Trophoblast cell (in vitro differentiated cells and primary cell): ENCODE data around the gene LDB2.

ENCODE experiments used
- DNase-seq, 2 donors: peaks; one replicate each; pipeline ENCODE4 v3.0.0-alpha.2; 2016
- H2AFZ ChIP-seq: 2 replicates; pipeline ENCODE4 v1.6.1; 2013; ENCODE audit warnings: low read length, moderate library complexity, mild to moderate bottlenecking; ENCODE audit not compliant: insufficient read depth, poor library complexity
- H2AK5ac ChIP-seq: 2 replicates; pipeline ENCODE4 v1.6.1; 2013; ENCODE audit warnings: mild to moderate bottlenecking, low read length
- H2BK120ac ChIP-seq: 2 replicates; pipeline ENCODE4 v1.6.1; 2013; ENCODE audit warnings: low read length, mild to moderate bottlenecking, moderate library complexity; ENCODE audit not compliant: insufficient read depth, poor library complexity
- H2BK12ac ChIP-seq: 2 replicates; pipeline ENCODE4 v1.6.1; 2013; ENCODE audit warnings: mild to moderate bottlenecking, low read length, moderate library complexity
- H2BK5ac ChIP-seq: 2 replicates; pipeline ENCODE4 v1.6.1; 2013; ENCODE audit warnings: low read length, low read depth, moderate library complexity, mild to moderate bottlenecking; ENCODE audit not compliant: poor library complexity
- H3K14ac ChIP-seq: 2 replicates; pipeline ENCODE4 v1.6.1; 2013; ENCODE audit warnings: mild to moderate bottlenecking, low read length
- H3K18ac ChIP-seq: 2 replicates; pipeline ENCODE4 v1.6.1; 2013; ENCODE audit warnings: mild to moderate bottlenecking, low read length
- H3K23ac ChIP-seq: 2 replicates; pipeline ENCODE4 v1.6.1; 2013; ENCODE audit warnings: low read length
- H3K27ac ChIP-seq: 2 replicates; pipeline ENCODE4 v1.5.1; 2013; ENCODE audit warnings: low read depth, mild to moderate bottlenecking, inconsistent platforms, low read length, moderate library complexity
- H3K27me3 ChIP-seq: 2 replicates; pipeline ENCODE4 v1.6.1; 2013; ENCODE audit warnings: inconsistent platforms, mild to moderate bottlenecking, low read length, moderate library complexity; ENCODE audit not compliant: insufficient read depth
- H3K36me3 ChIP-seq, 2 experiments: 1 replicate in 1 of 2; 2 replicates in 1 of 2; pipeline ENCODE4 v1.6.1; 2013; ENCODE audit warnings: low read length in 2 of 2, mild to moderate bottlenecking in 2 of 2, moderate library complexity in 1 of 2; ENCODE audit not compliant: insufficient read depth in 2 of 2, control insufficient read depth in 1 of 2
- H3K4ac ChIP-seq: 2 replicates; pipeline ENCODE4 v1.6.1; 2013; ENCODE audit warnings: low read depth, mild to moderate bottlenecking, low read length, moderate library complexity
- H3K4me1 ChIP-seq, 2 experiments: 1 replicate in 1 of 2; 2 replicates in 1 of 2; pipeline ENCODE4 v1.6.1; 2013; ENCODE audit warnings: low read length in 2 of 2, mild to moderate bottlenecking in 2 of 2, moderate library complexity in 1 of 2; ENCODE audit not compliant: insufficient read depth in 2 of 2, control insufficient read depth in 1 of 2
- H3K4me2 ChIP-seq: 2 replicates; pipeline ENCODE4 v1.6.1; 2013; ENCODE audit warnings: inconsistent platforms, mild to moderate bottlenecking, low read length, moderate library complexity
- H3K4me3 ChIP-seq: 2 replicates; pipeline ENCODE4 v1.5.1; 2013; ENCODE audit warnings: mild to moderate bottlenecking, low read depth, low read length, inconsistent platforms
- H3K79me1 ChIP-seq: one replicate; pipeline ENCODE4 v1.6.1; 2013; ENCODE audit warnings: low read length
- H3K79me2 ChIP-seq: 2 replicates; pipeline ENCODE4 v1.6.1; 2013; ENCODE audit warnings: low read length, mild to moderate bottlenecking; ENCODE audit not compliant: control insufficient read depth, insufficient read depth, poor library complexity
- H3K9ac ChIP-seq: 2 replicates; pipeline ENCODE4 v1.6.1; 2013; ENCODE audit warnings: mild to moderate bottlenecking, low read length
- H3K9me3 ChIP-seq: 2 replicates; pipeline ENCODE4 v1.6.1; 2013; ENCODE audit warnings: low read depth, mild to moderate bottlenecking, control low read depth, inconsistent platforms, low read length; ENCODE audit not compliant: insufficient read depth
- H4K12ac ChIP-seq: 2 replicates; pipeline ENCODE4 v1.6.1; 2013; ENCODE audit warnings: low read depth, mild to moderate bottlenecking, low read length, moderate library complexity
- H4K8ac ChIP-seq: 2 replicates; pipeline ENCODE4 v1.6.1; 2013; ENCODE audit warnings: low read depth, mild to moderate bottlenecking, low read length, moderate library complexity
- H4K91ac ChIP-seq: one replicate; pipeline ENCODE4 v1.6.1; 2013; ENCODE audit warnings: low read depth, mild to moderate bottlenecking, low read length, moderate library complexity
- WGBS: extraction: QIAGEN DNeasy Blood & Tissue Kit; methylation state at CpG from one replicate; pipeline ENCODE4 v1.1.7; 2013; ENCODE audit warnings: missing lambda C conversion rate; ENCODE audit not compliant: insufficient read length, insufficient coverage; ENCODE audit errors: extremely low coverage; 5-methylcytosine and 5-hydroxymethylcytosine counted together

Gene LDB2

DNA sequence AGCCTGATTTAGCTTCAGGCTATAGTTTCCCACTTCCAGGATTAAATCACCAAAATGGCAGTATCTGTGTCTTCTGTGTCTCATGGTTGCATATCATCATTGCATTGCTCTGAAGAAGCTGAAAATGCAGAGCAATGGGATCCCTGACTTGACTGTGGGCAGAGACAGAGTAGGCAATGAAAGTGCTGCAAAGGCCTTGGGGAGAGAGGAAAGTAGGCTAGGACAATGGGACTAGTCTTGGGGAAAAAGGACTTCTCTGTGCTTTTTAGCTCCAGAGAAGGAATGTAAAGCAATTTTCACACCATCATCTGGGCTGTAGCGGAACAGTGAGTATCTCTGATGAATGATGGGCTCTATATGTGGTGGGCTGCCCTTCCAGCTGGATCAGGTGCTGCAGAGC lies 202.5 kb downstream of the LDB2 start:
- no peak overlapping the region for H2BK120ac ChIP-seq
- H3K9me3 ChIP-seq: no peaks in the 10 kb centered on the region
- no peaks in the 10 kb centered on the region for H3K79me1 ChIP-seq
- H2BK12ac ChIP-seq: no peak overlapping the region
- no peak overlapping the region for H4K8ac ChIP-seq
- no peak overlapping the region for H3K14ac ChIP-seq
- no CpG with 5 or more reads among the region's 1 CpG for WGBS
- H3K4me1 ChIP-seq: peaks cover 5 to 12% of the 10 kb centered on the region in 2 experiments
- no peak overlapping the region for H3K4me2 ChIP-seq
- no peak for DNase-seq
- no peak overlapping the region for H4K91ac ChIP-seq
- no peak overlapping the region for H2BK5ac ChIP-seq
- H3K27ac ChIP-seq: no peak overlapping the region
- H2AFZ ChIP-seq: no peak overlapping the region
- H3K27me3 ChIP-seq: no peaks in the 10 kb centered on the region
- no peaks in the 10 kb centered on the region for H3K79me2 ChIP-seq
- no peak overlapping the region for H2AK5ac ChIP-seq
- no peaks in the 10 kb centered on the region for H3K36me3 ChIP-seq
- no peak overlapping the region for H3K9ac ChIP-seq
- H3K23ac ChIP-seq: no peak overlapping the region
- no peak overlapping the region for H3K4ac ChIP-seq
- no peak overlapping the region for H4K12ac ChIP-seq
- H3K4me3 ChIP-seq: no peak overlapping the region
- no peak overlapping the region for H3K18ac ChIP-seq

DNA sequence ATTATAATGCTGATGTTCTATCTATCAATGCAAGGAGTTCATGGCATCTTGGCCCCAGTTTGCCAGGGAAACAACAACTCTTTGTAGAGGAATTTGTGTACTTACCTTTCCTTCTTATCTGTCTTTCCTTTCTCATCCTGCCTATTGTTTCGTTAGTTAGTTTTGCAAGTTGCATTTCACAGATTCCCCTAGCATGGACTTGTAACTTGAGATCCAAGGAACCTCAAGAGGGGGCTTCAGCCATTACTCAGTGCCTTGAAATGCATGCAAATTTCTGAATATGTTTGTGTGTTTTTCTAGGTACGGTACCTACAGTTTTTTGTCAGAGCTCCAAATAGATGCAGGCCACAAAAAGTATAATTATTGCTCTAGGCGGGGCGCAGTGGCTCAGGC lies 203.6 kb downstream of the LDB2 start:
- H3K4ac ChIP-seq: no peak overlapping the region
- peaks cover 5 to 12% of the 10 kb centered on the region in 2 experiments for H3K4me1 ChIP-seq
- no peak overlapping the region for H2AFZ ChIP-seq
- H3K27me3 ChIP-seq: no peaks in the 10 kb centered on the region
- H3K79me1 ChIP-seq: no peaks in the 10 kb centered on the region
- H3K14ac ChIP-seq: no peak overlapping the region
- no peak overlapping the region for H3K23ac ChIP-seq
- no peak overlapping the region for H3K18ac ChIP-seq
- no peak overlapping the region for H2AK5ac ChIP-seq
- no peak overlapping the region for H3K4me3 ChIP-seq
- H3K79me2 ChIP-seq: no peaks in the 10 kb centered on the region
- no peak overlapping the region for H2BK5ac ChIP-seq
- no peak overlapping the region for H4K91ac ChIP-seq
- no peak overlapping the region for H2BK120ac ChIP-seq
- H4K8ac ChIP-seq: no peak overlapping the region
- H3K9ac ChIP-seq: no peak overlapping the region
- H2BK12ac ChIP-seq: no peak overlapping the region
- H3K9me3 ChIP-seq: no peaks in the 10 kb centered on the region
- WGBS: no CpG with 5 or more reads among the region's 4 CpGs
- no peaks in the 10 kb centered on the region for H3K36me3 ChIP-seq
- H3K27ac ChIP-seq: peak overlapping the region; percentile 23
- no peak overlapping the region for H3K4me2 ChIP-seq
- H4K12ac ChIP-seq: no peak overlapping the region
- DNase-seq: no peak

DNA sequence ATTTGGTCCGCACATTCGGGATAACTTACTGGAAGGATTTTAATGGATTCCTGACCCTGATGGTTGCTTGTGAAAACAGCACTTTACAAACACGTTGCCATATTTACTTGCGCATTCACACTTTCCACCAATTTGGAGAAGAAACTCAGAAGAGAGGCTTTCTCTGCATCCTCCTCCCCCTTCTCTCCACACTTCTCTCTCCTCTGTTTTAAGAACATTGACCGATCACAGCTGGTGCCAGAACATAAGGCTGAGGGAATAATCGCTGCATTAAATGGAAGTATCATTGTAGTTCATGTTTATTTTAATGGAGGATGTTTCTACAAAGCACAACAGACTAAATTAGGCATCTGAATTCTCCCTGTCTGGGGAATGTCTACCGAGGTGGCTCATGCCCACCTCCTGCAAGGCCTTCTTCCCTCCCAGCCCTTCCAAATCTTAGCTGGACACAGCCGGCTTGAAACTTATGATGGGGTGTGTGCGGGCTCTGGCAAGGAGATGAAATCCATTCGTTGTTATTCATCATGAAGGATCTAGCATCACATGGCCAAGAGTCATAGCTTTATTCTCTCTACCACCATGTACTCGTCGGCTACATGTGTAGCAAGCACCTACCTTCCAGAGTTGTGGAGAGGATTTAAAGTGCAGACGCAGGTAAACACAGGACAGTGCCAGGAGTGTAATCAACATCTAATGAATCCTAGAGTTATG lies 204.1 kb downstream of the LDB2 start:
- Histone ChIP-seq H3K14ac (no peak overlapping the region), H3K36me3 (no peaks in the 10 kb centered on the region), H3K9ac (no peak overlapping the region), H3K4me1 (peaks cover 5 to 12% of the 10 kb centered on the region in 2 experiments), H3K27ac (no peak overlapping the region), H4K8ac (no peak overlapping the region), H2BK12ac (no peak overlapping the region), H2BK120ac (peak overlapping the region; percentile 33), H3K9me3 (no peaks in the 10 kb centered on the region), H3K27me3 (no peaks in the 10 kb centered on the region), H3K4ac (no peak overlapping the region), H2AK5ac (no peak overlapping the region), H4K91ac (no peak overlapping the region), H3K23ac (no peak overlapping the region), H3K79me1 (no peaks in the 10 kb centered on the region), H4K12ac (no peak overlapping the region), H3K4me2 (no peak overlapping the region), H3K18ac (no peak overlapping the region), H3K4me3 (no peak overlapping the region), H2AFZ (no peak overlapping the region), H3K79me2 (no peaks in the 10 kb centered on the region), H2BK5ac (no peak overlapping the region)
- DNase-seq: no peak
- WGBS: no CpG with 5 or more reads among the region's 13 CpGs

DNA sequence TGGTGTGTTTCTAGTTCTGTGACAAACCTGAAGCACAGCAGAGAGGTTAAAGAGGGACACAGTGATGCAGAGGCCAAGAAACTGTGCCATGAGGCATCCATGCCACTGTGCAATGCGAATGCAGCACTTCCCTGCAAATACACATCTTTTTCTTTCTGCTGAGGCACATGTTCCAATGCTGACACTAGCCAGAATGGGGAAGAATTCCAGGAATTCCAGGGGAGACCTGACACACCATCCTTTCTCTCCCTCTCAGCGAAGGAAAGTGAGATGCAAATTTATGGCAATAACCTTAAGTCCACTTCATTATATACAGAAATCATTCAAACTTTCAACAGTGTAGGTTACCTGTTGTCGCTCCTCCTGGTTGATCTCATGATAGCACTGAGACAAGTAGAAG lies 204.8 kb downstream of the LDB2 start:
- Histone ChIP-seq H3K27ac (no peak overlapping the region), H4K12ac (no peak overlapping the region), H3K4me1 (peaks cover 5 to 12% of the 10 kb centered on the region in 2 experiments), H3K9ac (no peak overlapping the region), H2BK12ac (no peak overlapping the region), H2BK5ac (no peak overlapping the region), H2AFZ (no peak overlapping the region), H3K79me2 (no peaks in the 10 kb centered on the region), H4K91ac (no peak overlapping the region), H3K27me3 (no peaks in the 10 kb centered on the region), H2AK5ac (no peak overlapping the region), H3K4me2 (no peak overlapping the region), H4K8ac (no peak overlapping the region), H3K23ac (no peak overlapping the region), H3K14ac (no peak overlapping the region), H3K4me3 (no peak overlapping the region), H3K4ac (no peak overlapping the region), H2BK120ac (peak overlapping the region; percentile 33), H3K9me3 (no peaks in the 10 kb centered on the region), H3K36me3 (no peaks in the 10 kb centered on the region), H3K79me1 (no peaks in the 10 kb centered on the region), H3K18ac (no peak overlapping the region)
- no peak for DNase-seq
- WGBS: no CpG with 5 or more reads among the region's 3 CpGs
